Adrenal gland (tissue), 12 donors: ENCODE data around the gene CEP192. TPM values are rescaled to one million over a fixed set of nuclear protein-coding genes. Genes with fewer than 3 reads are reported as not detected.

ENCODE experiments used
- DNase-seq, 7 donors: peaks; one replicate each; pipeline ENCODE4 v3.0.0-alpha.2; 2019 to 2020
- H3K27ac ChIP-seq, 5 donors: fragments of 200-600 bp; sonication (generic) in 4 of 5; 1 replicate in 3 of 5; 2 replicates in 2 of 5; pipeline versions ENCODE4 v1.5.1 to v1.8.0; 2016 to 2020; ENCODE audit warnings: mild to moderate bottlenecking in 1 of 5
- H3K27me3 ChIP-seq: fragments of 200-600 bp; 2 replicates; pipeline ENCODE4 v1.8.0; 2021
- H3K36me3 ChIP-seq, 2 donors: fragments of 200-600 bp; replicated peaks in 1 of 2; 1 replicate in 1 of 2; 2 replicates in 1 of 2; pipeline versions ENCODE4 v1.5.1 to v1.8.0; 2018 to 2022
- H3K4me1 ChIP-seq, 2 donors: fragments of 200-600 bp; replicated peaks in 1 of 2; 1 replicate in 1 of 2; 2 replicates in 1 of 2; pipeline versions ENCODE4 v1.5.1 to v1.8.0; 2018 to 2021
- H3K4me3 ChIP-seq, 4 donors: fragments of 200-600 bp; sonication (generic) in 3 of 4; one replicate each; pipeline ENCODE4 v1.5.1; 2016 to 2018
- H3K9me3 ChIP-seq, 3 donors: fragments of 200-600 bp; sonication (generic) in 1 of 3; replicated peaks in 1 of 3; 1 replicate in 2 of 3; 2 replicates in 1 of 3; pipeline versions ENCODE4 v1.5.1 to v1.8.0; 2016 to 2021
- POLR2A ChIP-seq, 2 donors: fragments of 450-650 bp; IDR thresholded peaks; one replicate each; pipeline ENCODE4 v1.6.1; 2017; ENCODE audit warnings: antibody characterized with exemption in 2 of 2, mild to moderate bottlenecking in 2 of 2, moderate library complexity in 1 of 2
- WGBS, 4 donors: extraction: QIAGEN DNeasy Blood & Tissue Kit in 2 of 4; methylation state at CpG; one replicate each; pipeline versions ENCODE4 v1.1.5 to v1.1.7; 2013 to 2017; 5-methylcytosine and 5-hydroxymethylcytosine counted together
- intact Hi-C, 2 donors: fragments of 100-400 bp; cut with DNase I; formaldehyde crosslinking; loops; one replicate each; pipeline versions ENCODE4 v1.14.1 to v1.15.0; 2022 to 2023
- polyA plus RNA-seq, 3 donors: library from polyadenylated mRNA; stranded (reverse); fragments of 200-250 nt in 2 of 3; fragments of 350-450 nt in 1 of 3; fragmentation: Illumina TruSeq in 1 of 3; extraction: RNeasy Lipid Tissue Mini Kit (QIAGEN cat#74804) in 1 of 3; gene quantifications; one replicate each; pipeline ENCODE4 v1.2.3, GENCODE V29; 2013 to 2014
- total RNA-seq, 9 donors: library from RNA; depleted of rRNA in 4 of 9; stranded (reverse); fragments of >200 nt in 4 of 9; fragments of 120-200 nt in 1 of 9; fragmentation: NEBNext Ultra II Directional in 1 of 9; extraction: Animal tissue kit (Norgen Biotek cat#: 25700) in 1 of 9; gene quantifications; one replicate each; pipeline versions ENCODE4 v1.1.0 to v1.2.4, GENCODE V29; 2013 to 2023
- TF ChIP-seq, protein P1 (sequence below), 6 experiments: fragments of 450-650 bp in 4 of 6; fragments of 200-600 bp in 2 of 6; sonication (generic) in 1 of 6; IDR thresholded peaks; 1 replicate in 5 of 6; 2 replicates in 1 of 6; pipeline versions ENCODE4 v1.5.1 to v1.8.0; 2016 to 2021; ENCODE audit warnings: antibody characterized with exemption in 6 of 6, mild to moderate bottlenecking in 2 of 6, moderate library complexity in 1 of 6
- donor health status: healthy with polysubstance abuse.
- donor health status: Bipolar disorder and iron deficiency.
- donor health status: DM: yes; HTN: yes; CAD: no.
- donor health status: DM: no; HTN: no; CAD: no.
- donor health status: DM: no; HTN: no; CAD: no.
- donor health status: DM: yes; HTN: yes; CAD: no.

Gene CEP192
- total and polyA plus RNA-seq, 12 donors, result 7.5 to 36.8 (median 16.3) TPM

DNA sequence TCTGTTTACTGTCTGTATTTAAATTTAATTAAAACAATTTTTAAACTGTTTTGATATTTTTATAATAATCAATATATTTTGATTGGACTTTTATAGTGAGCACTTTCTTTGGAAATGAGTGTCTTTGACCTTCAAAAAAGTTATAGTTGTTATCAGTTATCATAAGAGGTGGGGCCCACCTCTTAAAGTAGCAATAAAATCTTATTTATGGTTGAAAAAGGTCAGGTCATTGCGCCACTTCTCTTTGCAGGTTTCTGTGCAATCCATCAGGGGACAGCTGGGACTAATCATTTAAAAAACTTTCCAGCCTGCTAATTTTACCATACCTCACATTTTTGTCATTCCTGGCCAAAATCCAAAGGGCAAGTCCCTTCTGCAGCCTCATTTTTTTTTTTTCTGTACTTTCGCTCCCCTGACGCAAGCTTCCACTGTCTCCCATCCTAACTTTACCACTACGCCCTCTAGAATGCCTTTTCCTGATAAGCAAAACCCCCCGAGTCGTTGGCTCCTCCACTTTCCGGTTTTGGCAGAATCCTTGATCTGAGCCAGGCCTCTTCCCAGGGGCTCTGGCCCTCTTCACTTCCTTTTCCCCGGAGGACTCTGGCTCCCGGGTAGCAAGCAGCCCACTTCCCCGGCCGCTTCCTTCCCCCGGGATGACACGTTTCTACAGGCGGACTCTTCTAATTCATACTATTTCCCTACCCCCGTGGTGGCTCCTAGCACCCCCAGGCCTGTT lies 44.4 kb upstream of the CEP192 start:
- intact Hi-C loops, result no loop called here
- Histone ChIP-seq H3K9me3 (no peaks in the 10 kb centered on the region), H3K4me3 (peak overlapping the region; percentile 69 to 87 (median 79)), H3K27me3 (no peaks in the 10 kb centered on the region), H3K36me3 (no peaks in the 10 kb centered on the region), H3K4me1 (peaks cover 0 to 16% of the 10 kb centered on the region in 2 donors), H3K27ac (peak overlapping the region; percentile 98 to 100 (median 98))
- TF ChIP-seq, protein P1, sequence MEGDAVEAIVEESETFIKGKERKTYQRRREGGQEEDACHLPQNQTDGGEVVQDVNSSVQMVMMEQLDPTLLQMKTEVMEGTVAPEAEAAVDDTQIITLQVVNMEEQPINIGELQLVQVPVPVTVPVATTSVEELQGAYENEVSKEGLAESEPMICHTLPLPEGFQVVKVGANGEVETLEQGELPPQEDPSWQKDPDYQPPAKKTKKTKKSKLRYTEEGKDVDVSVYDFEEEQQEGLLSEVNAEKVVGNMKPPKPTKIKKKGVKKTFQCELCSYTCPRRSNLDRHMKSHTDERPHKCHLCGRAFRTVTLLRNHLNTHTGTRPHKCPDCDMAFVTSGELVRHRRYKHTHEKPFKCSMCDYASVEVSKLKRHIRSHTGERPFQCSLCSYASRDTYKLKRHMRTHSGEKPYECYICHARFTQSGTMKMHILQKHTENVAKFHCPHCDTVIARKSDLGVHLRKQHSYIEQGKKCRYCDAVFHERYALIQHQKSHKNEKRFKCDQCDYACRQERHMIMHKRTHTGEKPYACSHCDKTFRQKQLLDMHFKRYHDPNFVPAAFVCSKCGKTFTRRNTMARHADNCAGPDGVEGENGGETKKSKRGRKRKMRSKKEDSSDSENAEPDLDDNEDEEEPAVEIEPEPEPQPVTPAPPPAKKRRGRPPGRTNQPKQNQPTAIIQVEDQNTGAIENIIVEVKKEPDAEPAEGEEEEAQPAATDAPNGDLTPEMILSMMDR (IDR thresholded peaks at IDR 0.05), result no peak
- TF ChIP-seq POLR2A (IDR thresholded peaks at IDR 0.05), result no peak
- WGBS, 4 donors, result 1 to 2% (median 2%) methylated on average over 15 of the region's 15 CpGs
- DNase-seq, result peak; percentile 56 to 82 (median 71)

DNA sequence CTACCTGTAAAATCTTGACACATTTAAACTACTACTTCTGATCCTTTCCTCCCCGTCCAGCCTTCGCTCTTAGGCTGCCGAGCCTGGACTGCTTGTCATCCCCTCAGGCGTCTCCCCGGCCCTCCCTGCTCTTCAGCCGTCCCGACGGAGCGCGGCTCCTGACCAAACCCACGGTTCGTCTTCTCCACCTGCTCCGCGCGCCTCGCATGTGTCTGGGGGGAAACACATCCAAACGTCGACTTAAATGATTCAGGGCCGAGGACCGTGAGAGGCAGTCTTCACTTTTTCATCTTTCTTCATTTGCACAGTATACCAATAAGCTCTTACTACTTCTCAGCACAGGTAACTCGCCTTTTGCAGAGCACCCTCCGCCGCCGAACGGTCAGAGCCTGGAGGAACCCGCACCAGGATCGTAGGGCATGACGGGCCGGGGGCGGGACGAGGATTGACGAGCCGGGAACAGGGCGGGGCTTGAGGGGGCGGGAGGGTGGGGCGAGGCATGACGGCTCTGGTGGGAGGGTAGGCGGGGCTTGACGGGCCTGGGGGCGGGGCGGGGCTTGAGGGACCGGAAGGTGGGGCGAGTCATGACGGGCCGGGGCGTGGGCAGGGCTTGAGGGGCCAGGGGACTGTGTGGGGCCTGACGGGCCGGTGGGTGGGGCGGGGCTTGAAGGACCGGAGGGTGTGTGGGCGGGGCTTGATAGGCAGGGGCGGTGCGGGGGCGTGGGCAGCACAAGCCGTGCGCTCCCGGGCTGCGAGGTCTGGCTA lies 43.7 kb upstream of the CEP192 start, which contains the start of gene SEH1L:
Gene SEH1L (plus strand): TSS at position 727 of the 765 bp plus-strand sequence. CDS start 111 bp downstream, outside the sequence.
- Histone ChIP-seq H3K27me3 (no peaks in the 10 kb centered on the region), H3K9me3 (no peaks in the 10 kb centered on the region), H3K4me1 (peaks cover 0 to 16% of the 10 kb centered on the region in 2 donors), H3K4me3 (peak within 1 kb of the TSS; percentile 69 to 87 (median 79)), H3K36me3 (no peaks in the 10 kb centered on the region), H3K27ac (peak within 1 kb of the TSS; percentile 98 to 100 (median 98))
- TF ChIP-seq, protein P1 (IDR thresholded peaks at IDR 0.05), result no peak
- peak; percentile 80 to 85 for TF ChIP-seq POLR2A (IDR thresholded peaks at IDR 0.05)
- WGBS, 4 donors, result 0 to 2% (median 1%) methylated on average over 12 to 58 of the region's 58 CpGs
- DNase-seq, result peak; percentile 99 to 100 (median 100)
- intact Hi-C loops, result no loop called here

DNA sequence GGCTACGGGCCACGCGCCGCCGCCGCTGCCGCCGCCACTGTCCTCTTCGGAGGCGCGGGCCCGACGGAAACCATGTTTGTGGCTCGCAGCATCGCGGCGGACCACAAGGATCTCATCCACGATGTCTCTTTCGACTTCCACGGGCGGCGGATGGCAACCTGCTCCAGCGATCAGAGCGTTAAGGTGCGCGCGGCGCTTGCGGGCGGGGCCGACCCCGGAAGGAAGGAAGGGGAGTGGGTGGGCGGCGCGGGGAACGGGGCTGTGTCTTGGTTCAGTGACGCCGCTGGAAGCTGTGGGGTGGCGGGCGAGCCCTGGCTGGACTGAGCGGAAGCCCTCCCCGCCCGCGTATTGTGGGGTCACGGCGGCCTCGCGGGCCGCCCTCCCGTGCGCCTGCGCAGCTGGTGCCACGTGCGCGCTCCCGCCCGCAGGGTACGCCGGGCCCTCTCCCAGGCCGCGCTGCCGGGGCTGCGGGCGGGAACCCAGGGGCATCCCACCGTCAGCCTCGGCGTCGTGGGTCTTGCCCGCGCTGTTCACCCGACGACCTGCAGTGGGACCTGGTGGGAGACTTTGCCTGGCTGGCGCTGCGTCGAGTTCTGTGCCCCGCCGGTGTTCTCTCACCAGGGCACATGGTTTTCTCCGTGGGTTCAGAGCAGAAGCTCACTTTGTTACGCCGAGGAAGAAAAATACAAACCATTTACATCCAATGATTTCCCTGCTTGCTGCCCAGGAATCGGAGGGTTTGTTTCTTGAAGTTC lies 42.9 kb upstream of the CEP192 start:
- peak; percentile 93 to 97 (median 96) for DNase-seq
- Histone ChIP-seq H3K36me3 (no peaks in the 10 kb centered on the region), H3K4me3 (peak overlapping the region; percentile 27 to 87 (median 41)), H3K4me1 (peaks cover 0 to 16% of the 10 kb centered on the region in 2 donors), H3K27me3 (no peaks in the 10 kb centered on the region), H3K9me3 (no peaks in the 10 kb centered on the region), H3K27ac (peak overlapping the region; percentile 95 to 99 (median 98))
- peak; percentile 72 to 83 for TF ChIP-seq POLR2A (IDR thresholded peaks at IDR 0.05)
- TF ChIP-seq, protein P1 (IDR thresholded peaks at IDR 0.05), result peak in 1 of 6 experiments; percentile 2
- 1 to 4% (median 3%) methylated on average over 8 to 81 of the region's 81 CpGs for WGBS, 4 donors
- intact Hi-C loops, result no loop called here
